H1 (cell line): ENCODE results near the gene STIM2. TPM values are rescaled to one million over a fixed set of nuclear protein-coding genes. Genes with fewer than 3 reads are reported as not detected.

Experiments
- CTCF ChIA-PET: fragments of 300-600 bp; sonication (Branson Sonifier 250); formaldehyde crosslinking; loops from one replicate; lab custom pipeline; 2021; ENCODE audit not compliant: partially characterized antibody; lab: Charles Lee
- POLR2A ChIA-PET: fragments of 300-600 bp; sonication (Branson Sonifier 250); formaldehyde crosslinking; loops from one replicate; lab custom pipeline; 2021; ENCODE audit warnings: inconsistent platforms; ENCODE audit not compliant: partially characterized antibody; lab: Charles Lee
- DNase-seq, 2 experiments: peaks; one replicate each; pipeline versions ENCODE4 v3.0.0 to v3.0.0-alpha.2; 2010 to 2022; ENCODE audit warnings: low spot score in 2 of 2, low read depth in 1 of 2, mixed read lengths in 1 of 2
- FAIRE-seq: peaks from 2 replicates; lab custom pipeline; 2011; peaks lifted over from hg19 to GRCh38; lab: Jason Lieb, UNC
- H2AFZ ChIP-seq: 2 replicates; pipeline ENCODE4 v1.8.1; 2012; ENCODE audit warnings: low read length, inconsistent platforms
- H2AK5ac ChIP-seq: 2 replicates; pipeline ENCODE4 v1.6.1; 2013; ENCODE audit warnings: low read depth, low read length
- H2BK120ac ChIP-seq: replicated peaks from 2 replicates; pipeline ENCODE3; 2013; ENCODE audit warnings: low read depth, low read length, inconsistent platforms
- H2BK12ac ChIP-seq: 2 replicates; pipeline ENCODE4 v1.6.1; 2013; ENCODE audit warnings: low read depth, low read length
- H2BK15ac ChIP-seq: 2 replicates; pipeline ENCODE4 v1.6.1; 2013; ENCODE audit warnings: low read length
- H2BK20ac ChIP-seq: 2 replicates; pipeline ENCODE4 v1.6.1; 2013; ENCODE audit warnings: low read length
- H2BK5ac ChIP-seq: 2 replicates; pipeline ENCODE4 v1.6.1; 2013; ENCODE audit warnings: low read depth, low read length
- H3K14ac ChIP-seq: 2 replicates; pipeline ENCODE4 v1.6.1; 2013; ENCODE audit warnings: inconsistent platforms; ENCODE audit not compliant: insufficient read length
- H3K18ac ChIP-seq: 2 replicates; pipeline ENCODE4 v1.6.1; 2013; ENCODE audit warnings: low read length; ENCODE audit errors: extremely low read depth
- H3K23ac ChIP-seq: 2 replicates; pipeline ENCODE4 v1.6.1; 2013; ENCODE audit warnings: inconsistent platforms; ENCODE audit not compliant: insufficient read length
- H3K23me2 ChIP-seq: 2 replicates; pipeline ENCODE4 v1.6.1; 2013; ENCODE audit warnings: low read depth, low read length
- H3K27ac ChIP-seq: 2 replicates; pipeline ENCODE4 v1.6.1; 2011; ENCODE audit warnings: low read depth, low read length, inconsistent platforms
- H3K27me3 ChIP-seq, 4 experiments: replicated peaks in 1 of 4; 1 replicate in 1 of 4; 2 replicates in 3 of 4; pipeline versions ENCODE4 v1.6.1 to v1.8.1; 2011 to 2013; ENCODE audit warnings: low read length in 3 of 4, mild to moderate bottlenecking in 3 of 4, inconsistent platforms in 2 of 4, mixed read lengths in 2 of 4, moderate library complexity in 1 of 4; ENCODE audit not compliant: control insufficient read depth in 3 of 4, insufficient read depth in 3 of 4; ENCODE audit errors: extremely low read depth in 1 of 4
- H3K36me3 ChIP-seq, 4 experiments: 2 replicates each; pipeline versions ENCODE4 v1.6.1 to v1.8.1; 2011 to 2013; ENCODE audit warnings: mild to moderate bottlenecking in 4 of 4, low read length in 3 of 4, moderate library complexity in 2 of 4, control low read depth in 1 of 4, inconsistent platforms in 1 of 4; ENCODE audit not compliant: insufficient read depth in 4 of 4, control insufficient read depth in 2 of 4
- H3K4ac ChIP-seq: replicated peaks from 2 replicates; pipeline ENCODE3; 2013; ENCODE audit warnings: low read length, low read depth, mixed read lengths, inconsistent platforms; ENCODE audit not compliant: insufficient read length
- H3K4me1 ChIP-seq, 4 experiments: replicated peaks in 1 of 4; 1 replicate in 1 of 4; 2 replicates in 3 of 4; pipeline versions ENCODE4 v1.6.1 to v1.8.1; 2011 to 2013; ENCODE audit warnings: low read length in 3 of 4, inconsistent platforms in 2 of 4, mixed read lengths in 1 of 4; ENCODE audit not compliant: insufficient read depth in 4 of 4, control insufficient read depth in 3 of 4
- H3K4me2 ChIP-seq, 2 experiments: 2 replicates each; pipeline versions ENCODE4 v1.6.1 to v1.8.1; 2011 to 2013; ENCODE audit warnings: low read depth in 2 of 2, low read length in 2 of 2, control low read depth in 1 of 2, inconsistent platforms in 1 of 2, mild to moderate bottlenecking in 1 of 2; ENCODE audit not compliant: insufficient read depth in 1 of 2
- H3K4me3 ChIP-seq, 4 experiments: fragments of 200-600, 300-600 bp in 1 of 4; sonication (generic), shearing (Covaris generic), sonication (Bioruptor Twin) in 1 of 4; 2 replicates each; pipeline versions ENCODE4 v1.5.1 to v1.8.1; 2011 to 2016; ENCODE audit warnings: low read length in 4 of 4, low read depth in 3 of 4, control low read depth in 2 of 4, inconsistent platforms in 2 of 4, mild to moderate bottlenecking in 2 of 4, mixed read lengths in 1 of 4, moderate library complexity in 1 of 4; ENCODE audit not compliant: insufficient read depth in 2 of 4; ENCODE audit errors: extremely low read depth in 1 of 4
- H3K56ac ChIP-seq: replicated peaks from 2 replicates; pipeline ENCODE3; 2013; ENCODE audit warnings: low read depth, mild to moderate bottlenecking, mixed read lengths, low read length, inconsistent platforms; ENCODE audit not compliant: insufficient read length
- H3K79me1 ChIP-seq: 2 replicates; pipeline ENCODE4 v1.6.1; 2013; ENCODE audit warnings: low read depth, low read length, control low read depth
- H3K79me2 ChIP-seq, 2 experiments: 2 replicates each; pipeline versions ENCODE4 v1.6.1 to v1.8.1; 2012 to 2013; ENCODE audit warnings: low read length in 2 of 2, mild to moderate bottlenecking in 2 of 2, inconsistent platforms in 1 of 2; ENCODE audit not compliant: insufficient read depth in 2 of 2, control insufficient read depth in 1 of 2
- H3K9ac ChIP-seq, 4 experiments: replicated peaks in 1 of 4; 1 replicate in 1 of 4; 2 replicates in 3 of 4; pipeline versions ENCODE4 v1.6.1 to v1.8.1; 2011 to 2013; ENCODE audit warnings: low read depth in 3 of 4, low read length in 3 of 4, control low read depth in 2 of 4, mild to moderate bottlenecking in 2 of 4, moderate library complexity in 2 of 4, inconsistent platforms in 1 of 4; ENCODE audit errors: extremely low read depth in 1 of 4
- H3K9me3 ChIP-seq, 2 experiments: 2 replicates each; pipeline versions ENCODE4 v1.6.1 to v1.8.1; 2012 to 2013; ENCODE audit warnings: mild to moderate bottlenecking in 2 of 2, moderate library complexity in 2 of 2, control low read depth in 1 of 2, inconsistent platforms in 1 of 2, low read depth in 1 of 2, low read length in 1 of 2, mixed read lengths in 1 of 2; ENCODE audit not compliant: insufficient read depth in 2 of 2
- H4K20me1 ChIP-seq, 2 experiments: replicated peaks in 1 of 2; 2 replicates each; pipeline versions ENCODE3 to v1.8.1; 2011 to 2013; ENCODE audit warnings: inconsistent platforms in 2 of 2, low read length in 2 of 2, mild to moderate bottlenecking in 1 of 2; ENCODE audit not compliant: insufficient read depth in 2 of 2, control insufficient read depth in 1 of 2
- H4K5ac ChIP-seq: 2 replicates; pipeline ENCODE4 v1.6.1; 2013; ENCODE audit warnings: low read length, low read depth, mixed read lengths, inconsistent platforms; ENCODE audit not compliant: insufficient read length
- H4K8ac ChIP-seq: 2 replicates; pipeline ENCODE4 v1.8.0; 2013; ENCODE audit warnings: mild to moderate bottlenecking, moderate library complexity, low read length, inconsistent platforms; ENCODE audit not compliant: insufficient read depth; ENCODE audit errors: extremely low read depth
- H4K91ac ChIP-seq: replicated peaks from 2 replicates; pipeline ENCODE3; 2013; ENCODE audit warnings: low read length, mixed read lengths, inconsistent platforms; ENCODE audit not compliant: insufficient read length
- BCL11A ChIP-seq, 2 experiments: IDR thresholded peaks; one replicate each; pipeline ENCODE4 v1.6.1; 2011; ENCODE audit warnings: low read depth in 2 of 2, low read length in 2 of 2, mild to moderate bottlenecking in 2 of 2
- BRCA1 ChIP-seq: IDR thresholded peaks from 2 replicates; pipeline ENCODE4 v1.6.1; 2012; ENCODE audit warnings: low read depth, low read length, improper control_type of control experiment
- CHD1 ChIP-seq: IDR thresholded peaks from 2 replicates; pipeline ENCODE4 v1.6.1; 2012; ENCODE audit warnings: low read depth, low read length, improper control_type of control experiment
- CHD2 ChIP-seq: IDR thresholded peaks from 2 replicates; pipeline ENCODE4 v1.6.1; 2012; ENCODE audit warnings: low read length, improper control_type of control experiment
- EP300 ChIP-seq, 2 experiments: IDR thresholded peaks; 1 replicate in 1 of 2; 2 replicates in 1 of 2; pipeline ENCODE4 v1.6.1; 2011 to 2012; ENCODE audit warnings: low read depth in 2 of 2, low read length in 2 of 2, mild to moderate bottlenecking in 2 of 2, borderline replicate concordance in 1 of 2, inconsistent platforms in 1 of 2, moderate library complexity in 1 of 2
- EZH2 ChIP-seq: fragments of 200-600 bp; sonication (generic); IDR thresholded peaks from 2 replicates; pipeline ENCODE4 v1.7.1; 2012; ENCODE audit warnings: low read depth, mild to moderate bottlenecking, moderate library complexity, low read length, inconsistent platforms; ENCODE audit not compliant: severe bottlenecking
- FOSL1 ChIP-seq: IDR thresholded peaks from 2 replicates; pipeline ENCODE4 v1.6.1; 2011; ENCODE audit warnings: mild to moderate bottlenecking, low read depth, low read length, moderate library complexity; ENCODE audit not compliant: insufficient read depth
- POLR2AphosphoS5 ChIP-seq: IDR thresholded peaks from 2 replicates; pipeline ENCODE4 v1.6.1; 2011; ENCODE audit warnings: low read depth, low read length
- RXRA ChIP-seq: IDR thresholded peaks from 2 replicates; pipeline ENCODE4 v1.6.1; 2011; ENCODE audit warnings: low read depth, mild to moderate bottlenecking, low read length, moderate library complexity; ENCODE audit not compliant: insufficient read depth
- SIN3A ChIP-seq, 2 experiments: IDR thresholded peaks in 1 of 2; conservative IDR thresholded peaks in 1 of 2; 2 replicates each; pipeline ENCODE4 v1.6.1; 2011 to 2012; ENCODE audit warnings: low read length in 2 of 2, improper control_type of control experiment in 1 of 2, low read depth in 1 of 2, mild to moderate bottlenecking in 1 of 2
- TBP ChIP-seq: IDR thresholded peaks from 2 replicates; pipeline ENCODE4 v1.6.1; 2011; ENCODE audit warnings: low read depth, low read length, improper control_type of control experiment
- WGBS, 2 experiments: shearing (Covaris generic) in 1 of 2; methylation state at CpG; one replicate each; pipeline versions ENCODE4 v1.1.6 to v1.1.7; 2013 to 2015; ENCODE audit warnings: low lambda C conversion rate in 2 of 2, mixed read lengths in 2 of 2, inconsistent platforms in 1 of 2, low coverage in 1 of 2, missing lambda C conversion rate in 1 of 2; ENCODE audit not compliant: insufficient replicate concordance in 2 of 2, insufficient coverage in 1 of 2, insufficient read length in 1 of 2; ENCODE audit errors: extremely low coverage in 1 of 2, missing lambda C conversion rate in 1 of 2; 5-methylcytosine and 5-hydroxymethylcytosine counted together
- polyA plus RNA-seq, 7 experiments: library from polyadenylated mRNA; depleted of rRNA in 3 of 7; stranded (reverse) in 5 of 7; unstranded in 2 of 7; fragments of >200 nt in 5 of 7; fragments of 200-250 nt in 2 of 7; gene quantifications; 1 replicate in 5 of 7; 2 replicates in 1 of 7; 4 replicates in 1 of 7; pipeline versions ENCODE4 v1.2.1 to v1.2.3, GENCODE V29; 2011 to 2013; ENCODE audit warnings: missing spikeins in 2 of 7, mixed read lengths in 2 of 7
- total RNA-seq: library from RNA; stranded (reverse); fragmentation: NEBNext Ultra II Directional; extraction: Animal tissue kit (Norgen Biotek cat#: 25700); gene quantifications from 2 replicates; pipeline ENCODE4 v1.2.1, GENCODE V29; 2021
- TF ChIP-seq, protein P1 (sequence below): IDR thresholded peaks from 2 replicates; pipeline ENCODE4 v1.6.1; 2012; ENCODE audit warnings: low read length, inconsistent platforms

Gene STIM2
- total and polyA plus RNA-seq, 2 of the 8 experiments (the other 6 are each of a cell fraction or from before 2014, with no cell fraction given), result 22.9 to 23.0 TPM

DNA sequence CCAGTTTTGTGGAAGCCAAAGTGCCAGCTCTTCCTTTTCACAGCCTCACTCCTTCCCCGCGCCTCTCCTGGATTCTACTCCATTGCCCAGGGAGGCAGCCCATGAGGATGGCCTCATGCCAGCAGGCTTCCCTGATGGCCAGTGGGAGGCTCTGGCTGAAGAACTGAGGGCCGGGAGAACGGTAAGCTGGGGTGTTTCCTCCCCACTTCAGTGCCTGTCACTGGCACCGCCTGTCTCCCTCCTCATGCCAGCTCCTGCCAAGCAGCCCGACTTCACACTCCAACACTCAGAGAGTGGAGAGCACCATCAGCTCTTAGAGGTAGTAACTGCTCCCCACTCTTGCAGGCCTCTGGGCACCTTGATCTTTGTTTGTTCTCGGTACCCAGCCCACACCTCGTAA is 46.9 kb upstream of the STIM2 start:
- Histone ChIP-seq H4K20me1 (no peaks in the 10 kb centered on the region), H3K36me3 (no peaks in the 10 kb centered on the region; a peak in 1 of 8 replicates), H4K91ac (no peak overlapping the region), H2BK120ac (no peak overlapping the region), H2BK20ac (no peak overlapping the region), H3K56ac (no peak overlapping the region), H3K4me2 (no peak overlapping the region), H3K9ac (no peak overlapping the region), H3K4me3 (no peak overlapping the region), H3K27ac (no peak overlapping the region), H3K4ac (no peak overlapping the region), H4K5ac (no peak overlapping the region), H4K8ac (peak overlapping the region; percentile 69; the same call in 1 of the 2 replicates), H2BK5ac (no peak overlapping the region), H3K4me1 (peaks cover 0 to 7% (median 1%) of the 10 kb centered on the region in 4 experiments; a peak in 3 of 7 replicates), H3K79me1 (no peaks in the 10 kb centered on the region), H3K23me2 (no peaks in the 10 kb centered on the region), H3K27me3 (no peaks in the 10 kb centered on the region), H3K79me2 (no peaks in the 10 kb centered on the region), H3K14ac (no peak overlapping the region), H2BK15ac (no peak overlapping the region), H3K9me3 (no peaks in the 10 kb centered on the region), H3K23ac (no peak overlapping the region), H2AK5ac (no peak overlapping the region), H2BK12ac (peak overlapping the region; percentile 60; the same call in 1 of the 2 replicates), H3K18ac (no peak overlapping the region), H2AFZ (no peak overlapping the region)
- ChIA-PET POLR2A (no interaction called here), CTCF (interaction anchor here (1.2 to 1.4 kb wide), 6 partner anchors 23 to 744 kb away, joined by 3 to 7 read pairs (median 4); no protein-coding TSS in a partner anchor)
- DNase-seq (no peak), FAIRE-seq (no peak)
- WGBS, 2 experiments, result 85% methylated on average over 8 of the region's 8 CpGs; no CpG with 5 or more reads in 1 of the 2 experiments
- no peak for TF ChIP-seq EP300 (IDR thresholded peaks at IDR 0.05; ENCODE audit: borderline replicate concordance in 1 of 2, low read depth in 2 of 2, low read length in 2 of 2)
- no peak for TF ChIP-seq POLR2AphosphoS5
- TF ChIP-seq, protein P1, sequence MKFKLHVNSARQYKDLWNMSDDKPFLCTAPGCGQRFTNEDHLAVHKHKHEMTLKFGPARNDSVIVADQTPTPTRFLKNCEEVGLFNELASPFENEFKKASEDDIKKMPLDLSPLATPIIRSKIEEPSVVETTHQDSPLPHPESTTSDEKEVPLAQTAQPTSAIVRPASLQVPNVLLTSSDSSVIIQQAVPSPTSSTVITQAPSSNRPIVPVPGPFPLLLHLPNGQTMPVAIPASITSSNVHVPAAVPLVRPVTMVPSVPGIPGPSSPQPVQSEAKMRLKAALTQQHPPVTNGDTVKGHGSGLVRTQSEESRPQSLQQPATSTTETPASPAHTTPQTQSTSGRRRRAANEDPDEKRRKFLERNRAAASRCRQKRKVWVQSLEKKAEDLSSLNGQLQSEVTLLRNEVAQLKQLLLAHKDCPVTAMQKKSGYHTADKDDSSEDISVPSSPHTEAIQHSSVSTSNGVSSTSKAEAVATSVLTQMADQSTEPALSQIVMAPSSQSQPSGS, result no peak
- no peak for TF ChIP-seq EZH2
- no peak for TF ChIP-seq SIN3A (conservative IDR thresholded peaks at IDR 0.05 in 1 of 2, IDR thresholded peaks at IDR 0.05 in 1 of 2; ENCODE audit: low read depth in 1 of 2, low read length in 2 of 2)
- no peak for TF ChIP-seq RXRA
- no peak for TF ChIP-seq CHD2
- no peak for TF ChIP-seq FOSL1
- TF ChIP-seq CHD1, result no peak
- TF ChIP-seq BCL11A (IDR thresholded peaks at IDR 0.05; ENCODE audit: low read depth in 2 of 2, low read length in 2 of 2), result no peak
- no peak for TF ChIP-seq BRCA1
- no peak for TF ChIP-seq TBP
